ENCODE results near the gene PAFAH1B1.

Gene PAFAH1B1

DNA sequence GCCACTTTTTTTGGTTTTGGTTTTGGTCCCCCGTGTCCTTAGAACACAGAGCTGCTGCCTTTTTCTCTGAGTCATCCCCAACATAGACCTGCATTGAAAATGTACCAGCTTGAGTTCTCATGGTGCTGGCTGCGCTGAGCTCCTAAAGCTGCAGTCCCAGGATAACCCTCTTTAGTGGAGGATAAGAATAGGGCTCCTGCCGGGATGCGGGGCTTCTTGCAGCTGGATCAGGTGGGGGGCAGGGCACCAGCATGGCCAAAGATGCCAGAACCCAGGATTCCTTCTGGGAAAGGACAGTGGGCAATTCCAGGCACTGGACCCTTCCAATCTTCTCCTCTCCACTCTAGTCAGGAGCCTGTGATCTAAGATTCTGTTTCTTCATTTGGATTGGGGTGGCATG is 126.4 kb downstream of the PAFAH1B1 start:
- Histone ChIP-seq H3K4me1 (no peaks in the 10 kb centered on the region), H3K27ac (no peak overlapping the region), H3K4me3 (ENCODE audit: low read depth, low read length) (no peak overlapping the region), H3K36me3 (ENCODE audit: control insufficient read depth, insufficient read depth, low read length) (no peaks in the 10 kb centered on the region), H2AFZ (no peak overlapping the region), H3K79me2 (no peaks in the 10 kb centered on the region), H3K4me2 (ENCODE audit: low read length) (no peak overlapping the region), H3K9ac (no peak overlapping the region), H3K9me3 (ENCODE audit: control insufficient read depth, low read length) (no peaks in the 10 kb centered on the region), H3K27me3 (ENCODE audit: control insufficient read depth, insufficient read depth, low read length) (no peaks in the 10 kb centered on the region)
- TF ChIP-seq CTCF (IDR thresholded peaks at IDR 0.05): no peak

- Histone ChIP-seq H3K36me3 (ENCODE audit: control insufficient read depth, insufficient read depth, low read length) (no peaks in the 10 kb centered on the region), H3K27me3 (ENCODE audit: control insufficient read depth, insufficient read depth, low read length) (no peaks in the 10 kb centered on the region), H3K9ac (no peak overlapping the region), H3K27ac (no peak overlapping the region), H3K4me2 (ENCODE audit: low read length) (no peak overlapping the region), H2AFZ (no peak overlapping the region), H3K4me3 (ENCODE audit: low read depth, low read length) (no peak overlapping the region), H3K79me2 (no peaks in the 10 kb centered on the region), H3K9me3 (ENCODE audit: control insufficient read depth, low read length) (no peaks in the 10 kb centered on the region), H3K4me1 (no peaks in the 10 kb centered on the region)
- no peak for TF ChIP-seq CTCF (IDR thresholded peaks at IDR 0.05)
Observed at GRCh38 chr17:2721603-2722002, 128.1 kb downstream of the PAFAH1B1 start.

DNA sequence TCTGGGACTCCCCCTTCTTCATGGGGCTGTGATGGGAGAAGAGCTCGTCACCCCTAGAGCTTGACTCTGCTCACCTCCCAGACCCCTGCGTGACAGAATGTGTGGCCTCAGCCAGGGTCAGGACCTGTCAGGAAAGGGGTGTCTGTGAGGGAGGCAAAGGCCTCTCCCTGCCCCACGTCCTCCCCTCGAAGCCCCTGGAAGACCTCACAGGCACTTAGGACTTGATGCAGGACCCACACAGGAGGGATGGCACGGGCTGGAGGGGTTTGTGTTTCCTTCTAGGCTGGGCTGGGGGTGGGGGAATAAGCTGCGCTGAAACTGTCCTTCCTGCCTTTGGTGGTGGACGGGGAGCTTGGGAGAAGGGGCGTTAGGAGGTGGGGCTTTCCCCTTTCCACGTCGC is 129.2 kb downstream of the PAFAH1B1 start:
- no peak overlapping the region for H3K4me2 ChIP-seq (ENCODE audit: low read length)
- no peaks in the 10 kb centered on the region for H3K27me3 ChIP-seq (ENCODE audit: control insufficient read depth, insufficient read depth, low read length)
- no peaks in the 10 kb centered on the region for H3K79me2 ChIP-seq
- no peak overlapping the region for H3K27ac ChIP-seq
- TF ChIP-seq CTCF (IDR thresholded peaks at IDR 0.05): no peak
- no peak overlapping the region for H3K9ac ChIP-seq
- no peak overlapping the region for H2AFZ ChIP-seq
- H3K4me3 ChIP-seq (ENCODE audit: low read depth, low read length): no peak overlapping the region
- no peaks in the 10 kb centered on the region for H3K4me1 ChIP-seq
- no peaks in the 10 kb centered on the region for H3K36me3 ChIP-seq (ENCODE audit: control insufficient read depth, insufficient read depth, low read length)
- no peaks in the 10 kb centered on the region for H3K9me3 ChIP-seq (ENCODE audit: control insufficient read depth, low read length)

DNA sequence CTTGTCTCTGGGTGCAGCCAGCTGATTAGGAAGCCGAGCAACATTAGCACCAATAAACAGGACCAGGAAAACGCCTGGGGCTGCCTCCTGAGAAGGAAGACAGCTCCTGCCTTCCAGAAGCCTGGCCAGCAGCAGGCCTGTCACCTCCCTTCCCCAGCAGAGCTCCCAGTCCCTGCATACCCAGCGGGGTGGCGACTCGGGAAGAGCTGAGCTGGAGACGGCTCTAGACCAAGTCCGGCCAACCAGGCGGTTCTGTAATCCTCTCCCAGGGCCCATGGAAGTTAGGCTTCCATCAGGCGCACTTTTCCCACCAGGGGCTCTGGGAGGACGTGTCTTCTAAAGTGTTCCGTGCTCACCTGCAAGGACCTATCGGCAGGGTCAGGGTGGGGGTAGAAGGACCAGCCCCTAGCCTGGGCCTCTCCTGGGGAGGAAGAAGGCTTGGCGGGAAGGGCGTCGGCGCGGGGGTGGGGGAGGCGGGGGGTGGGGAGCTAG is 130.1 kb downstream of the PAFAH1B1 start:
- Histone ChIP-seq H3K4me1 (no peaks in the 10 kb centered on the region), H3K9me3 (ENCODE audit: control insufficient read depth, low read length) (no peaks in the 10 kb centered on the region), H3K79me2 (no peaks in the 10 kb centered on the region), H2AFZ (no peak overlapping the region), H3K27ac (no peak overlapping the region), H3K27me3 (ENCODE audit: control insufficient read depth, insufficient read depth, low read length) (no peaks in the 10 kb centered on the region), H3K4me2 (ENCODE audit: low read length) (no peak overlapping the region), H3K4me3 (ENCODE audit: low read depth, low read length) (no peak overlapping the region), H3K9ac (no peak overlapping the region), H3K36me3 (ENCODE audit: control insufficient read depth, insufficient read depth, low read length) (no peaks in the 10 kb centered on the region)
- TF ChIP-seq CTCF (IDR thresholded peaks at IDR 0.05): no peak

- no peaks in the 10 kb centered on the region for H3K79me2 ChIP-seq
- TF ChIP-seq CTCF (IDR thresholded peaks at IDR 0.05): no peak
- H3K27me3 ChIP-seq (ENCODE audit: control insufficient read depth, insufficient read depth, low read length): no peaks in the 10 kb centered on the region
Observed at GRCh38 chr17:2723997-2724783, 130.7 kb downstream of the PAFAH1B1 start.

More at GRCh38 chr17:2723997-2724783, 130.7 kb downstream of the PAFAH1B1 start:
- no peak overlapping the region for H3K9ac ChIP-seq
- no peaks in the 10 kb centered on the region for H3K4me1 ChIP-seq
- peak overlapping the region; percentile 47 for H3K4me2 ChIP-seq (ENCODE audit: low read length)
- H3K4me3 ChIP-seq (ENCODE audit: low read depth, low read length): no peak overlapping the region
- H3K27ac ChIP-seq: no peak overlapping the region
- no peaks in the 10 kb centered on the region for H3K9me3 ChIP-seq (ENCODE audit: control insufficient read depth, low read length)
- H3K36me3 ChIP-seq (ENCODE audit: control insufficient read depth, insufficient read depth, low read length): no peaks in the 10 kb centered on the region
- no peak overlapping the region for H2AFZ ChIP-seq

Data from parathyroid adenoma (tissue), 2 donors.